SH-SY5Y (cell line): ENCODE measurements around the gene UBXN4.

Source experiments
- GATA2 ChIP-seq: IDR thresholded peaks from 2 replicates; pipeline ENCODE4 v1.6.1; 2011; ENCODE audit warnings: mild to moderate bottlenecking, low read depth, low read length
- GATA3 ChIP-seq: IDR thresholded peaks from 2 replicates; pipeline ENCODE4 v1.6.1; 2011; ENCODE audit warnings: low read depth, mild to moderate bottlenecking, low read length, moderate library complexity

DNA sequence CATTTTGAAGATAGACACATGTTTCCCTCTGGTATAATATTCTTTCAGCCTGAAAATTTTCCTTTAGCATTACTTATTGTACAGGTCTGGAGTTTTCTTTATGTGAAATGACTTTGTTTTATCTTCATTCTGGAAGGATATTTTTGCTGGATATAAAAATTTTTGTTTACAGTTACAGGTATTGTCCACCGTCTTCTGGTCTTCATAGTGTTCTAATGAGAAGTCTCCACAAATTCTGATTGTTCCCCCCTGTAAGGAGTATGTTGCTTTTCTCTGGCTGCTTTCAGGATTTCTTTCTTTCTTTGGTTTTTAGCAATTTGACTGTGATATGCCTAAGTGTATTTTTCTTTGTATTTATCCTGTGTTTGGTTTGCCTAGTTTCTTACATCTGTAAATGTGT lies 15.0 kb downstream of the UBXN4 start:
- TF ChIP-seq GATA2 (no peak), GATA3 (no peak)
